ENCODE data around the gene MRPL22.
"Not testable (repeated sequence)": the region's sequence is repeated elsewhere in the genome, so short reads cannot be mapped to it uniquely, and the experiment has no call there.

MRPL22 gene

GRCh38 chr5:154898210-154898609, 42.7 kb upstream of the MRPL22 start:
- DNase-seq, result no peak
- no peak overlapping the region for H3K4me2 ChIP-seq (ENCODE audit: low read length)
- H4K8ac ChIP-seq (ENCODE audit: low read depth, low read length), result no peak overlapping the region
- H3K79me2 ChIP-seq (ENCODE audit: control insufficient read depth, insufficient read depth, low read length), result no peaks in the 10 kb centered on the region
- H3K23ac ChIP-seq (ENCODE audit: low read length), result no peak overlapping the region
- no peak overlapping the region for H4K5ac ChIP-seq (ENCODE audit: low read length)
- no peak overlapping the region for H2AK5ac ChIP-seq (ENCODE audit: low read length)
- no CpG with 5 or more reads among the region's 4 CpGs for WGBS (ENCODE audit: extremely low coverage, insufficient coverage, low lambda C conversion rate)
- no peak overlapping the region for H3K56ac ChIP-seq (ENCODE audit: low read length)
- H3K27me3 ChIP-seq (ENCODE audit: insufficient read depth, low read length, poor library complexity), result no peaks in the 10 kb centered on the region
- H3K79me1 ChIP-seq (ENCODE audit: low read length), result no peaks in the 10 kb centered on the region
- H3K36me3 ChIP-seq (ENCODE audit: control insufficient read depth, insufficient read depth, low read length), result peaks cover 18% of the 10 kb centered on the region
- no peak overlapping the region for H3K18ac ChIP-seq (ENCODE audit: low read length)
- H3K4ac ChIP-seq (ENCODE audit: low read depth, low read length), result no peak overlapping the region
- no peak overlapping the region for H2BK5ac ChIP-seq (ENCODE audit: low read length)
- H2BK15ac ChIP-seq (replicated peaks; ENCODE audit: low read depth), result no peak overlapping the region
- H3K4me3 ChIP-seq (ENCODE audit: low read length), result no peak overlapping the region
- no peak overlapping the region for H3K9ac ChIP-seq (ENCODE audit: low read length)
- H3K4me1 ChIP-seq (ENCODE audit: control insufficient read depth, low read depth, low read length), result no peaks in the 10 kb centered on the region
- H3K27ac ChIP-seq (ENCODE audit: low read depth, low read length), result no peak overlapping the region
- H2BK120ac ChIP-seq (ENCODE audit: low read depth, low read length), result no peak overlapping the region

- no peaks in the 10 kb centered on the region for H3K79me2 ChIP-seq (ENCODE audit: control insufficient read depth, insufficient read depth, low read length)
- no peak overlapping the region for H3K4ac ChIP-seq (ENCODE audit: low read depth, low read length)
- H3K27me3 ChIP-seq (ENCODE audit: insufficient read depth, low read length, poor library complexity), result no peaks in the 10 kb centered on the region
- no peak overlapping the region for H2AK5ac ChIP-seq (ENCODE audit: low read length)
- H2BK15ac ChIP-seq (replicated peaks; ENCODE audit: low read depth), result no peak overlapping the region
- whole genome bisulfite sequencing (ENCODE audit: extremely low coverage, insufficient coverage, low lambda C conversion rate), result no CpG with 5 or more reads among the region's 9 CpGs
- no peak for DNase-seq
- H4K8ac ChIP-seq (ENCODE audit: low read depth, low read length), result no peak overlapping the region
- H3K36me3 ChIP-seq (ENCODE audit: control insufficient read depth, insufficient read depth, low read length), result peaks cover 18% of the 10 kb centered on the region
- H2BK120ac ChIP-seq (ENCODE audit: low read depth, low read length), result no peak overlapping the region
- no peaks in the 10 kb centered on the region for H3K4me1 ChIP-seq (ENCODE audit: control insufficient read depth, low read depth, low read length)
- H2BK5ac ChIP-seq (ENCODE audit: low read length), result no peak overlapping the region
- H4K5ac ChIP-seq (ENCODE audit: low read length), result no peak overlapping the region
- H3K27ac ChIP-seq (ENCODE audit: low read depth, low read length), result no peak overlapping the region
- no peak overlapping the region for H3K23ac ChIP-seq (ENCODE audit: low read length)
- H3K4me3 ChIP-seq (ENCODE audit: low read length), result no peak overlapping the region
- H3K9ac ChIP-seq (ENCODE audit: low read length), result no peak overlapping the region
- H3K18ac ChIP-seq (ENCODE audit: low read length), result no peak overlapping the region
- no peaks in the 10 kb centered on the region for H3K79me1 ChIP-seq (ENCODE audit: low read length)
- H3K56ac ChIP-seq (ENCODE audit: low read length), result no peak overlapping the region
- H3K4me2 ChIP-seq (ENCODE audit: low read length), result no peak overlapping the region
Observed at GRCh38 chr5:154899151-154899816, 41.6 kb upstream of the MRPL22 start.

- H3K4ac ChIP-seq (ENCODE audit: low read depth, low read length), result no peak overlapping the region
- no peak overlapping the region for H4K5ac ChIP-seq (ENCODE audit: low read length)
- no CpG with 5 or more reads among the region's 1 CpG for WGBS (ENCODE audit: extremely low coverage, insufficient coverage, low lambda C conversion rate)
- H3K9ac ChIP-seq (ENCODE audit: low read length), result no peak overlapping the region
- H2BK15ac ChIP-seq (replicated peaks; ENCODE audit: low read depth), result no peak overlapping the region
- H3K4me1 ChIP-seq (ENCODE audit: control insufficient read depth, low read depth, low read length), result no peaks in the 10 kb centered on the region
- H3K79me2 ChIP-seq (ENCODE audit: control insufficient read depth, insufficient read depth, low read length), result no peaks in the 10 kb centered on the region
- H3K4me2 ChIP-seq (ENCODE audit: low read length), result no peak overlapping the region
- H2BK5ac ChIP-seq (ENCODE audit: low read length), result no peak overlapping the region
- H3K23ac ChIP-seq (ENCODE audit: low read length), result no peak overlapping the region
- H3K4me3 ChIP-seq (ENCODE audit: low read length), result no peak overlapping the region
- no peak overlapping the region for H4K8ac ChIP-seq (ENCODE audit: low read depth, low read length)
- DNase-seq, result no peak
- H3K79me1 ChIP-seq (ENCODE audit: low read length), result no peaks in the 10 kb centered on the region
- peaks cover 18% of the 10 kb centered on the region for H3K36me3 ChIP-seq (ENCODE audit: control insufficient read depth, insufficient read depth, low read length)
- H3K27me3 ChIP-seq (ENCODE audit: insufficient read depth, low read length, poor library complexity), result no peaks in the 10 kb centered on the region
- no peak overlapping the region for H3K27ac ChIP-seq (ENCODE audit: low read depth, low read length)
- no peak overlapping the region for H2BK120ac ChIP-seq (ENCODE audit: low read depth, low read length)
- H3K56ac ChIP-seq (ENCODE audit: low read length), result no peak overlapping the region
- no peak overlapping the region for H3K18ac ChIP-seq (ENCODE audit: low read length)
- H2AK5ac ChIP-seq (ENCODE audit: low read length), result no peak overlapping the region
Observed at GRCh38 chr5:154900066-154900465, 40.8 kb upstream of the MRPL22 start.

- Histone ChIP-seq H2BK120ac (ENCODE audit: low read depth, low read length) (no peak overlapping the region), H3K4me2 (ENCODE audit: low read length) (no peak overlapping the region), H3K79me1 (ENCODE audit: low read length) (no peaks in the 10 kb centered on the region), H2AK5ac (ENCODE audit: low read length) (no peak overlapping the region), H3K27ac (ENCODE audit: low read depth, low read length) (no peak overlapping the region), H3K18ac (ENCODE audit: low read length) (no peak overlapping the region), H3K36me3 (ENCODE audit: control insufficient read depth, insufficient read depth, low read length) (peaks cover 13% of the 10 kb centered on the region), H3K4me3 (ENCODE audit: low read length) (no peak overlapping the region), H2BK15ac (replicated peaks; ENCODE audit: low read depth) (no peak overlapping the region), H3K23ac (ENCODE audit: low read length) (no peak overlapping the region), H3K4me1 (ENCODE audit: control insufficient read depth, low read depth, low read length) (no peaks in the 10 kb centered on the region), H3K79me2 (ENCODE audit: control insufficient read depth, insufficient read depth, low read length) (no peaks in the 10 kb centered on the region), H3K27me3 (ENCODE audit: insufficient read depth, low read length, poor library complexity) (no peaks in the 10 kb centered on the region), H3K9ac (ENCODE audit: low read length) (no peak overlapping the region), H3K56ac (ENCODE audit: low read length) (no peak overlapping the region), H3K4ac (ENCODE audit: low read depth, low read length) (no peak overlapping the region), H4K8ac (ENCODE audit: low read depth, low read length) (no peak overlapping the region), H2BK5ac (ENCODE audit: low read length) (no peak overlapping the region), H4K5ac (ENCODE audit: low read length) (no peak overlapping the region)
- WGBS (ENCODE audit: extremely low coverage, insufficient coverage, low lambda C conversion rate), result no CpG with 5 or more reads among the region's 2 CpGs
- no peak for DNase-seq
Observed at GRCh38 chr5:154901276-154901675, 39.6 kb upstream of the MRPL22 start.

GRCh38 chr5:154901913-154902312, 39.0 kb upstream of the MRPL22 start:
- Histone ChIP-seq H2BK120ac (ENCODE audit: low read depth, low read length) (no peak overlapping the region), H3K4ac (ENCODE audit: low read depth, low read length) (no peak overlapping the region), H3K36me3 (ENCODE audit: control insufficient read depth, insufficient read depth, low read length) (peaks cover 13% of the 10 kb centered on the region), H3K4me1 (ENCODE audit: control insufficient read depth, low read depth, low read length) (no peaks in the 10 kb centered on the region), H2BK15ac (replicated peaks; ENCODE audit: low read depth) (no peak overlapping the region), H3K4me2 (ENCODE audit: low read length) (no peak overlapping the region), H3K79me2 (ENCODE audit: control insufficient read depth, insufficient read depth, low read length) (no peaks in the 10 kb centered on the region), H3K23ac (ENCODE audit: low read length) (no peak overlapping the region), H3K9ac (ENCODE audit: low read length) (no peak overlapping the region), H3K18ac (ENCODE audit: low read length) (no peak overlapping the region), H3K56ac (ENCODE audit: low read length) (no peak overlapping the region), H3K79me1 (ENCODE audit: low read length) (no peaks in the 10 kb centered on the region), H2AK5ac (ENCODE audit: low read length) (no peak overlapping the region), H4K5ac (ENCODE audit: low read length) (no peak overlapping the region), H3K27me3 (ENCODE audit: insufficient read depth, low read length, poor library complexity) (no peaks in the 10 kb centered on the region), H3K27ac (ENCODE audit: low read depth, low read length) (no peak overlapping the region), H2BK5ac (ENCODE audit: low read length) (no peak overlapping the region), H3K4me3 (ENCODE audit: low read length) (no peak overlapping the region), H4K8ac (ENCODE audit: low read depth, low read length) (no peak overlapping the region)
- no peak for DNase-seq
- WGBS (ENCODE audit: extremely low coverage, insufficient coverage, low lambda C conversion rate), result no CpG with 5 or more reads among the region's 6 CpGs

- not testable (repeated sequence) for H2BK120ac ChIP-seq (ENCODE audit: low read depth, low read length); H3K23ac ChIP-seq (ENCODE audit: low read length); H3K18ac ChIP-seq (ENCODE audit: low read length); H2BK5ac ChIP-seq (ENCODE audit: low read length); H4K8ac ChIP-seq (ENCODE audit: low read depth, low read length); H3K4me1 ChIP-seq (ENCODE audit: control insufficient read depth, low read depth, low read length); H3K4me2 ChIP-seq (ENCODE audit: low read length); H3K4me3 ChIP-seq (ENCODE audit: low read length); H3K79me1 ChIP-seq (ENCODE audit: low read length); H3K36me3 ChIP-seq (ENCODE audit: control insufficient read depth, insufficient read depth, low read length); H4K5ac ChIP-seq (ENCODE audit: low read length); H3K27me3 ChIP-seq (ENCODE audit: insufficient read depth, low read length, poor library complexity); H3K4ac ChIP-seq (ENCODE audit: low read depth, low read length); H3K9ac ChIP-seq (ENCODE audit: low read length); H2AK5ac ChIP-seq (ENCODE audit: low read length); H2BK15ac ChIP-seq (replicated peaks; ENCODE audit: low read depth); H3K79me2 ChIP-seq (ENCODE audit: control insufficient read depth, insufficient read depth, low read length); H3K27ac ChIP-seq (ENCODE audit: low read depth, low read length); H3K56ac ChIP-seq (ENCODE audit: low read length); DNase-seq
- WGBS (ENCODE audit: extremely low coverage, insufficient coverage, low lambda C conversion rate), result no CpG with 5 or more reads among the region's 7 CpGs
Observed at GRCh38 chr5:154905601-154906000, 35.3 kb upstream of the MRPL22 start.

Measured in mesendoderm (in vitro differentiated cells).